CD4-positive, alpha-beta T cell treated with Interleukin-17A for 1 hour (primary cell): ENCODE data around the gene SIAH2.
"Not testable (repeated sequence)": the region's sequence is repeated elsewhere in the genome, so short reads cannot be mapped to it uniquely, and the experiment has no call there.

Experiments used
- DNase-seq: peaks from one replicate; pipeline ENCODE4 v3.0.0-alpha.2; 2020

The SIAH2 gene, protein sequence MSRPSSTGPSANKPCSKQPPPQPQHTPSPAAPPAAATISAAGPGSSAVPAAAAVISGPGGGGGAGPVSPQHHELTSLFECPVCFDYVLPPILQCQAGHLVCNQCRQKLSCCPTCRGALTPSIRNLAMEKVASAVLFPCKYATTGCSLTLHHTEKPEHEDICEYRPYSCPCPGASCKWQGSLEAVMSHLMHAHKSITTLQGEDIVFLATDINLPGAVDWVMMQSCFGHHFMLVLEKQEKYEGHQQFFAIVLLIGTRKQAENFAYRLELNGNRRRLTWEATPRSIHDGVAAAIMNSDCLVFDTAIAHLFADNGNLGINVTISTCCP

GRCh38 chr3:150763122-150763840 is at the start of gene SIAH2:
SIAH2 (minus strand) TSS chr3:150763169; CDS start chr3:150762849, 320 bp downstream.
- DNase-seq, result peak; percentile 94

DNA sequence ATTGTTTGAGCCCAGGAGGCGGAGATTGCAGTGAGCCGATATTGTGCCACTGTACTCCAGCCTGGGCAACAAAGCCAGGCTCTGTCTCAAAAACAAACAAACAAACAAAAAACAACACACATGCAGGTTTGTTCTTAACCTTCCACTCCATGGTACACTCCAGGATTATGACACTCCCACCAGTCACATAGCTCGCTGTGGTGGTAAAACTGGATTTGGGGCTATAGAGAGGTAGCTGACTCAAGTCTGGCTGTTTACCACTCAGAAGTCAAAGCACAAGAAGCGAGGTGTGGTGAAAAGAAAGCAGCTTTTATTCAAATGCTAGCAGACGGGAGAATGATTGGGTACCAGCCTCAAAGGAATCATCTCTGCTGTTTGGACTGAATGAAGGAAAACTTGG is 49.0 kb upstream of the SIAH2 start:
- DNase-seq, result no peak

DNA sequence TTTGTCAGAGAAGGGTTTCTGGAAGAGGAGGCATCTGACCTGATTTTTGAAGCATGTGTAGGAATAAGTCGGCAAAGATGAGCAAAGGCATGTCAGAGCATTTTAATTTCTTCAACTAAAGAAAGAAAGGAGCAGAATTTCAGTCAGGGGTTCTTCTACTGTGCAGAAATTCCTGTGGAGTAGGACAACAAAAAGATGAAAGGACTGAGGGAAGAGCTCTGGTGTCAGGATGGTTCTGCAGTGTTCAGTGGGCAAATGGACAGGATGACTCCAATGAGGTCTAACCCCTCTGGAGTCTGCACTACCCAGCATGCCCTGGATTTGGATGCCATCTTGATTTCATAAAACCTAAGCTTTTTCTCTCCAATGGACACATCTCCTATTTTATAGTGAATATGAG is 47.7 kb upstream of the SIAH2 start:
- no peak for DNase-seq

DNA sequence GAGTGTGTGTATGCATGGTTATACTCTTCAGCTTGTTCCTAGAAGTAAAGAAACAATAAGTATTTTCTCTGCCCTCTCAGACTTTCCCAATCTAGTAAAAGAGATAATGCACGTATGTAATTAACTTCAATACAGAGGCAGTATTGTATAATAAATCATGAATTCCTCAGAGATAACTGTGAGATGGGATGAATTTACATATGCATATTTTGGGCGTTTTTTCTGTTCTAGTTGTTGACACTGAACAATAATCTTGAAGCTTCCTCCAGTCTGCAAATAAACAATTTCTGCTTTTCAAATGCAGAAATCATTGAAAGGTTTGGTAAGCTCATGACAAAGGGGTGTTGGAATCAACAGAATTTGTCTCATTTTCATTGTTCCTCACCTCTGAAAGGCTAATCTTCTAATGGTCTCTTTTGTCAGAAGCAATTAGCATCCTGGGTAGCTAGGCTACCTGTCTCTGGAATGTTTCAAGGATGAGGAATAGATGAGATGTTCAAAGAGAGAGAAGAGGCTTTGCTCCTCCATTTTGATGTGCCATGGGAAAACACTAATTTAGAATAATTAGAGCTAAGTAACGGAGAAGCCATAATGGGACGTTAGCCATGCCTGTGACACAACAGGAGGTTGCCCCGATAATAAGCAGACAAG is 43.3 kb upstream of the SIAH2 start:
- DNase-seq, result no peak

DNA sequence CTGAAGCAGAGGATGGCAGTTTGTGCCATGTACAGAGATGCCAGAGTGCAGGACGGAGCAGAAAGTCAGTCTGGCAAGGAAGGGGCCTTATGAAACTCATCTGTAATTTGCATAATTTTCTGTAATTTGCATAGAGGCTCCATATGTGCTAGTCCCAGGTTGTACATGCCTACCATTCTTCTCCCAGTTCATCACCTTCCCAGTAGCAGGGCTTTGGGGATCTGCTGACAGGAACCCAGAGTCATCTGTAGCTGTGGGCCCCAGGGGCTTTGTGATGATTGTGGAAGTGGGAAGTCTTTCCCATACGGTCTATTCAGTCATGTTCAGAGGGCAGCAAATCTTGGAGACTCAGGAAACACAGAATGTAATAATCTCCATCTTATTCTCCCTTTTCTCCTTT is 42.4 kb upstream of the SIAH2 start:
- DNase-seq, result no peak

DNA sequence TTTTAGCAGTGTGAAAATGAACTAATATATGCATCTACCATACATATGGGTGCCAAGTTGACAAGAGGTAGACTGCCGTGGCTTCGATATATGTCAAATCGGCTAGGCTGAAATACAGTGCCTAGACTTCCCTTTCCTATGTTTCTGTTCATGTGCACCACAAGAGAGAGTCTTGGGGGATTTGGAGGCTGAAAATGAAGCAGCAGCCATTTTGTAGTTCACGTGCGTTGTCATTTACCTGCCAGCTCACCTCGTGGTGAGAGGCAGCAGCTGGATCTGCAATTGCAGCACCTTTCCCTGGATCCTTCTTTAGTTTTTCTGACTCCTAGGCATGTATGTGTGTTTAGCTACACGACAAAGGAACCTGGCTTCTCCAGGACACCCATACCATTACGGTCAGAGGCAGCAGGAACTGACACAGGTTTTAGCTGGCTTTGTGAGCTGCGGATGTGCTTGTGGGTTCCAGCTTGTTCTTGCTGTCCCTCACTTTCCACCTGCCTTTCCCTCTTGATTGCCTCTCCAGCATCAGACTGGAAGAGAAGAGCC is 40.5 kb upstream of the SIAH2 start:
- no peak for DNase-seq

DNA sequence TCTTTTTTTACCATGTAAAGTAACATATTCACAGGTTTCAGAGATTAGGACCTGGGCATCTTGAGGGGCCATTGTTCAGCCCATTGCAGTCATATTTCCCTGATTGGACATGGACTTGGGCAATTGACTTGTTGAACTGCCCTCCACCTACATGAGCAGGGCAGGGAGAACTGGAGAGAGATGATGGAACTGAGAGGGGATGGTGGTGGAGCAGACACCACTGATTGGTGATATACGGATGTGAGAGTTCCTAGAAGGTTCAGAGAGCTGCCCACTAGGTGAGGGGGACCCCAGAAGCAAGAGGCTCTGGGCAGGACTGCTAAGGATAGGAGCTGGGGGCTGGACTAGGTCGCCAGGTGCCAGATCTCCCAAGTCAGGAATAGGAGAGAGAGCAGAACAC is 37.8 kb upstream of the SIAH2 start:
- no peak for DNase-seq

DNA sequence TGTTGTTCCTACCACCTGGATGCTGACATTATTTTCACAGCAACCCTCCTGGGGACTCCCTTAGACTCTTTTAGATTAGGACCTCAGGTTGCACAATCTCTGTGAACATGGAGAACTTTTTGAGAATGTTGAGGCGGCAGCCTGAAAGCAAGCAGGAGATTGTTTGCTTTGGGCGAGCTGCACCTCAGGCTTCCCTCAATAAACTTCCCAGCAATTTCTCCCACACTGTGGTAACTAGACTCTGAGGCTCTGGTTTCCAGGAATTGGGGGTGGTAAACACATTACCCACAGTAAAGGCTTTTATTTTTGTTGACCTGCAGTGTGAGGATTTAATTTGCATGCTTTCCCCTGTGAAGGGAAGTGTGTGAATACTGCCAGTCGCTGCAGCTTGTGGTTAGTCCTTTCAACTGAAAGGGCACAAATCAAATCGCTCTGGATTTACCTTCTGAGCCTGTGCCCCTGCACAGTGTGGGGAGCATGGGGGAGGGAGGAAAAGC is 35.2 kb upstream of the SIAH2 start:
- DNase-seq, result no peak

GRCh38 chr3:150797155-150797554 is 34.2 kb upstream of the SIAH2 start:
- DNase-seq, result no peak

- not testable (repeated sequence) for DNase-seq
Observed at GRCh38 chr3:150796527-150796926, 33.6 kb upstream of the SIAH2 start.

DNA sequence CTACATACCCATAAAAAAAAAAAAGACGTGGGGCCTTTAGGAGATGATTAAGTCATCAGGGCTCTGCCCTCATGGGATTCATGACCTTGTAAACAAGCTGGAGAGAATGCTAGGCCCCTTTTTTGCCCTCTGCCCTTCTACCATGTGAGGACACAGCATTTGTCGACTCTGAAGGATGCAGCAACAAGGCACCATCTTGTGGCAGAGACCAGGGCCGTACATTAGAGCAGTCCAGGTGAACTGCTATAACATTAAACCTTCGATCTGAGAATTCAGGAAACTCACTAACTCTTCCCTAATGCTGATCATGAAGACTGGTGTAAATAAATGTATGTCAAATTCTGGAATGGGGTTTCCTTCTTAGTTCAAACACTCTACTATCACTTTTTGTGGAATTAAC is 30.7 kb upstream of the SIAH2 start:
- DNase-seq, result no peak

- DNase-seq, result no peak
Observed at GRCh38 chr3:150790629-150791028, 27.7 kb upstream of the SIAH2 start.

DNA sequence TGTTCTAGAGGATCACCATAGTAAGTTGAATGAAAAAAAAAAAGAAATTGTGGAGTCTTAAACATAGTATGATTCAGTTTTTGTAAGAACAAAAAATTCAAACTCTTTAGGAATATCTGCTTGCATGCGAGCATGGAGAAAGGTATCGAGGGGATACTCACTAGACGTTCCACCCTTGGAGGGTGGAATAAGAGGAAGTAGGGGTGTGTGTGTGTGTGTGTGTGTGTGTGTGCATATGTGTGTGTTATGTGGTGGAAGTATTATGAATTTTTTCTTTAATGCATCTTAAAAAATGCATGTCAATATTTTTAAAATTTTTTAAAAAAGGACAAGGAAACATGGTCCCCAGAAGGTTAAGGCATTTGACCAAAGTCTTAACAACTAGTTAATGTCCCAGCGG is 26.5 kb upstream of the SIAH2 start:
- no peak for DNase-seq

- peak; percentile 74 for DNase-seq
Observed at GRCh38 chr3:150787741-150788370, 24.9 kb upstream of the SIAH2 start.

GRCh38 chr3:150786791-150787190 is 23.8 kb upstream of the SIAH2 start:
- DNase-seq, result no peak

- DNase-seq, result no peak
Observed at GRCh38 chr3:150784747-150785125, 21.8 kb upstream of the SIAH2 start.

DNA sequence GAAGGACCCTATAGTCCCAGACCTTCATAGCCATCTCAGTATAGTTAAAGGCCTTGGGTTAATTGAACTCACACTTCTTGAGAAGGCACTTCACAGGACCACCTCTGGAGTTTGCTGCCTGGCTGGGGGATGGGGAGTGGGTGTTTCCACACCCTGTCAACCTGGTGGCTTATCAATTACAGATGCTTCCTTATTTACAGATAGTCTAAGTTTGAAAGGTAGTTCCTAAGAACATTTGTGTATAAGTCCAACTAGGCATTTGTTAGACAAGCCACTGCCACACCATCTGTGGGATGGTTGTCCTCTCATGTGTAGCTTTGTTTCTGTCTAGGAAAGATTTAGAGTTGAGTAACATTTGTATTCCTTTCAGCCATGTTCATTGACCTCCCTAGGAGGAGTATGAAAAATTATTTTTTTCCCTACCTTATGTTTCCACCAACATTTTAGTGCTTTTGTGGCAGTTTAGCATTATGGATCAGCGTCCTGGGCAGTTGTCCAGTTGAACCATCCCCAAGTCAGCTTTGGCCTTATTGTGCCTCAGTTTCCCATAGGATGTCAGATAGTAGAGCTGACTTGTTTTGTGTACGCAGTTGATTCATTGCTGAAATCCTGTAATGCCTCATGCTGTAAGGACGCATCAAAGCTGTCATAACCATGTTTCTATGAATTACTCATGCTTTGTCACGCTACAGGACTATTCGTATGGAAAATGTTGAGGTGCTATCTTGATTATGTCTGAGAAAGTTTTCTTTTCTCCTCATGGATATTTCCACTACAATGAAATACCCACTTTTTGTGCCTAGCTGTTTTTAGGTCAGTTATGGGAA is 21.2 kb upstream of the SIAH2 start:
- DNase-seq, result no peak

- DNase-seq, result no peak
Observed at GRCh38 chr3:150783316-150783715, 20.3 kb upstream of the SIAH2 start.

GRCh38 chr3:150779402-150779858 is 16.5 kb upstream of the SIAH2 start:
- no peak for DNase-seq

- no peak for DNase-seq
Observed at GRCh38 chr3:150778793-150779401, 15.9 kb upstream of the SIAH2 start.

DNA sequence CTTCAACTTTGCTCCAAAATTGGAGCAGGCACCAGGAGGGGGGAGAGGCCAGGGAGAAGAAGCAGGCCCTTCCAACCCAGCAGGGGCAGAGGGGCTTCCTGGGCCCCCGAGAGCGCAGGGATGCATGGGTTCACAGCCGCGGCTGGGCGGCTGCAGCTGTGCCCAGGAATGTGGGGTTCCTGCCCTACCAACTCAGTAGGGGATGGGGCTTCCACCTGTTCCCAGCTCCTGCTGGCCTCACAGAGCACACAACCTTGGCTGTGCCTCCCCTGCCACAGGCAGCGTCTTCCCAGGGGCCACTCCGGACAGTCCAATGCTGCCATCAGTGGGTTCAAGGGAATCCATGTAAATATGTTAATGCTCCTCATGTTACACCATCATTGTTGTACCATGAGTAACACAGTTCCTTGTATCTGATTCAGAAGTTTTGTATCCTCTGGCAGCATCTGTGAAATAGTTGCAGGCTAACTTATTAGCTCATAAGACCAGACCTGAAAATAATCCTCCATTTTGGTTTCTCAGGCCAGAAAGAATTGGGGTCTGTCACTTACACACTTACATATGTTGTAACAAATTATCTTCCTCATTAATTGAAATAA is 12.1 kb upstream of the SIAH2 start:
- no peak for DNase-seq
